GM21528 (cell line): ENCODE results near the gene IFT74.

ENCODE experiments used
- ATAC-seq: cut with Tn5 transposase; IDR thresholded peaks from one replicate; pipeline ENCODE4 v1.9.1; 2021; ENCODE audit warnings: mild to moderate bottlenecking, moderate library complexity; ENCODE audit not compliant: unreplicated experiment, low FRiP score

Gene IFT74

DNA sequence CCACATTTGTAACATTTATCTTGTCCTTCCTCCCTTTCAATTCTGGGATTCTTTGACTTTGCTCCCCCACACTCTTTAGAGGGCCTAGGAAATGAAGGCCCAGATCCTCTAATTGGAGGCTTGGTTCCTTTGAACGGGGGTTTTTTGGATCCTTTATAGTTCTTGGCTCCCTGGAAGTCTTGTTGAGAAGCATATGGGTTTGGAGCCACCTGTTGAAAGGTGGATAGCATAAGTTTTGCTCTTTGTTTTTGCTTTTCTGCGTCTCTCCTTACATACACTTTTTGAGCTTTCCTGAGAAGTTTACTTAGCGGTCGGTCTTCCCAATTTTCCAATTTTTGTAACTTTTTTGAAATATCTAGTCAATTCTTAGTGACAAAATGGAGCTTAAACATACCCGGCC is 17.8 kb downstream of the IFT74 start:
- no peak for ATAC-seq

- no peak for ATAC-seq
Measured at GRCh38 chr9:26974927-26975326, 18.7 kb downstream of the IFT74 start.

- no peak for ATAC-seq
Measured at GRCh38 chr9:26975728-26976707, 19.8 kb downstream of the IFT74 start.

- ATAC-seq = peak; percentile 68
Measured at GRCh38 chr9:26983340-26983739, 27.1 kb downstream of the IFT74 start.

- ATAC-seq = no peak
Measured at GRCh38 chr9:26995810-26996209, 39.6 kb downstream of the IFT74 start.

- ATAC-seq = no peak
Measured at GRCh38 chr9:27003426-27004077, 47.3 kb downstream of the IFT74 start.

GRCh38 chr9:27005491-27005890 is 49.3 kb downstream of the IFT74 start, which contains the start of gene LRRC19:
LRRC19 (minus strand) TSS chr9:27005672; CDS start chr9:26999694, 5,978 bp downstream.
- ATAC-seq = no peak

GRCh38 chr9:27019589-27019988 is 63.4 kb downstream of the IFT74 start:
- no peak for ATAC-seq

GRCh38 chr9:27022920-27023319 is 66.7 kb downstream of the IFT74 start:
- no peak for ATAC-seq

DNA sequence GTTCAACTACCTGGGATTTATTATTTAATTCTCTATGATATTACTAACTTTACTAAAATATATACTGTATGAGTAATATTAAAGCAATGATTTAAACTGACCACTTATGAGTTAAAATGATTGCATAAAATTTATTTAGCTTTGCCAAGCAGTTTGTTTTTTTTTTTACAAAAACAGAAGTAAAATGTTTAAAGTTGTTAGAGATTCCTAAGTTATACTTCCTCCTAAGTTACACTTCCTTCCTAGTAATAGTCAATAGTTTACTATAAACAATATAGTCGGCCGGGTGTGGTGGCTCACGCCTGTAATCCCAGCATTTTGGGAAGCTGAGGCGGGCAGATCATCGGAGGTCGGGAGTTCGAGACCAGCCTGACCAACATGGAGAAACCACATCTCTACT is 73.0 kb downstream of the IFT74 start:
- ATAC-seq = no peak

DNA sequence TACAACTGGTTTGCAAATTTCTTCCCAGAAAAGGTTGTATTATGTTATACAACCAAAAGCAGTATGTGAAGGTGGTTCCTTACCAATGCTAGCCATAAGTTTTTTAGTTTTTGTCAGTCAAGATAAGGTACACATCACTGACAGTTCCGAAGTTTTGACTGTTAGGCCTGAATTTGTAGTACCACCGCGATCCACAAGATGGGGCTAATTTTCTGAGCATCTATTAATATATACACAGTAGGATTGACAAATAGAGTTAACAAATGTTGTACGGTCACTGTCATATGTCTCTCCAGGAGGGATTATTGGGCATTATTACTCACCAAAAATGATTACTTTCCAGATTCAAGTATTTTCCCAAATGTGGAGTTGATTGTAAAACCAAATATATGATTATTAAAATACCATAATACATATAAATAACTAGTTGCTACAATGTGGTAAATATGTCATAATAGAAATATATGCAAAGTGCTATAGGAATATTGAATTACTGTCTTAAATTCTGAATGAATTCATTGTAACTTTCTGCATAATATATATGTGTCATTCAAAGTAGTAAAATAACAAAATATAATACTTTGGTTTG is 77.7 kb downstream of the IFT74 start:
- ATAC-seq = peak; percentile 86

DNA sequence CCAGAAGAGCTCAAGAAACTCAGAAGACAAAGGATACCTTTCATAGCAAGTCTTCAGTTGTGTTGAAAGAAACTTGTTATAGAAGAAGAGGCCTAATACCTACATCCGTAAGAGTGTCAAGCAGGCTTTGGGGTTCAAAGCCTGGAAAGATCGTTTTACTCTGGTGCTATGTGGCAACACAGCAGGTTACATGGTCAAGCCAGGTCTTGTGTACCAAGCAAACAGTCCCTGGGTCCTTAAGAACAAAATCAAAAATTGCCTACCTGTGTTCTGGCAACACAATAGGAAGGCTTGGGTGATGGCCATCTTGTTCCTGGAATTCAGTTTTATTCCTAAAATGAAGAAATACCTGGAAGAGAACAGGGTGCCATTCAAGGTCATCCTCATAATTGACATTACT is 81.3 kb downstream of the IFT74 start:
- no peak for ATAC-seq

DNA sequence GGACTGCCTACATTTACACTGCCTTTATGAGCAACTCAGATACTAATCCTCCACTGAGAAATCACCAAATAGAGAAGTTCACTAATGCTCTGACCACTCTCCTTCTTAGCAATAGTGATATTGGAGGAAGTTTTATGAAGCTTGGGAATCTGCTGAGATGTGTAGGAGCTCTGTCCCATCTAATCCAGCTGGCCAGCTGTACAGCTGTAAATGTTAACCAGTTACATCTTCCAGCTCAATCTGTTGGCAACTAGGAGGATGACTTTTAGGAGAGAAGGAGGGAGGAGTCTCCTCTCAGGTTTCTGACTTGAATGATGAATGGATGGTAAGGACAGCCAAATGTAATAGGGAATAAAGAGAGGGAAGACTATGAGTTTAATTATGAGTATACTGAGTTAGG is 85.5 kb downstream of the IFT74 start:
- no peak for ATAC-seq

- ATAC-seq = no peak
Measured at GRCh38 chr9:27042476-27042875, 86.3 kb downstream of the IFT74 start.

DNA sequence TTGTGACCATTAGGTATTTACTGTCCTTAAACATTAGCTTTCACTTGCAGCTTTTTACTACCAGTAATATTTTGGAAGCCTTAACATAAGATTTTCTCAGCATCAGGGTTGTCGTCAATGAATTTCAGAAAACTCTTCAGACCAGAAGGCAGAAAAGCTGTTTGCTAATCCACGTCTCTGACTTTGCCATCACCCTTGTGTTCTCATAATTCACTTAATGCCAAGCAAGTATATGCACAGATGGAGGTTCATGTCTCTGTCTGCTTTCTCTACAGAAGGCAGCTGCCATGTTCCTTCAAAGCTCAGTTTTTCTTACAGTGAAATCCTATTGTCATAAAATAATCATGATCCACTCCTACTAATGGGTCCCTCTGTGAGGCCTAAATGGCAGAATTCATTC is 87.0 kb downstream of the IFT74 start:
- no peak for ATAC-seq

GRCh38 chr9:27047136-27047535 is 90.9 kb downstream of the IFT74 start:
- no peak for ATAC-seq

GRCh38 chr9:27053369-27054022 is 97.3 kb downstream of the IFT74 start:
- ATAC-seq = no peak

DNA sequence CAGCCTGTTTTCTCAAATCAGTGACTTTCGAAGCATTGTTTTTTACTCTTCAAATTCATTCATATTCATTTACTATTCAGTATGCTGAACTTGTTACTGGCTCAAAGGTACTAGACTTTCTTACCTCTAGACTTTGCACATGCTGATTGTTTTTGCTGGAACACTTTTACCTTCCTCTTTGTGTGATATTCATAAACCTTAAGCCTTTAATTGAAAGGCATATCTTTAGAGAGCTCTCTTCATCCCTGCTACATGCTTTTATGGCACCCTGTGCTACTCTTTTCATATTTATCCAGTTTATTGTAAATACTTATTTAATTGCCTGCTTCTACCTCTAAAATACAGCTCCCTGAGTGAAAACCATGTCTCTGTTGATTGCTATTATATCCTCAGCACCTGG is 97.9 kb downstream of the IFT74 start:
- ATAC-seq = no peak

DNA sequence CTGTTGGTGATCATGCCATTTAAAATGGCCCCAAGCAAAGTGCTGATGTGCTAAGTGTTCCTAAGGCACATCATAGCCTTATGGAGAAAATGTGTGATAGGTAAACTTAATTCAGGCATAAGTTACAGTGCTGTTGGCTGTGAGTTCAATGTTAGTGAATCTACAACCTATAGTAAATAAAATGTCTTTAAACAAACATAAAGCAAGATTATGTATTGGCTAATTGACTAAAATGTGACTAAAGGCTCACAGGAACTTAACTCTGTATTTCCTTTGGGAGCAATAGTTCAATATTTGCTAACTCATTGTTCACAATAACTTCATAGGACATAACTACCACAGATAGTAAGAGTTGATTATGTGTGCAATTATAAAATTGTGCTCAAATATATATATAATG is 98.6 kb downstream of the IFT74 start:
- ATAC-seq = no peak

- no peak for ATAC-seq
Measured at GRCh38 chr9:27059412-27059811, 103.2 kb downstream of the IFT74 start.

DNA sequence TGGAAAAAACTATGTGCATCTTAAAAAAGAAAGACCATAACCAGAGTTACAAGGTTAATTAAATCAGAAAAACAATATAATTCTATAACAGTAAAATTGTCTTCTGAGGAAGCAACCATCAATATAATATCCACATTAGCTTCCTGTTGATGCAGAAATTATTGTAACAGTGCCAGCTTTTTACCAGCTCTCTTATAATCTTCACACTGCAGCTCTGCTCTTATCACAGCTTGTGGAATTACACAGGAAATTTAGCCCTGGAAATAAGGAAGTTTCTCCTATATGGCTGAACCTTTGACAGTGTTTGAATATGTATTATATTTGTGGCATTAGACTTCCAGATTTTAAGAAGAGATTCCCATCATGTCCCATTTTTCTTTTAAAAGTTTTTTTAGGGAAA is 103.7 kb downstream of the IFT74 start:
- ATAC-seq = no peak
